ENCODE data around the gene MRPL41.

- no peak for TF ChIP-seq CTCF (conservative IDR thresholded peaks at IDR 0.05; ENCODE audit: low read depth, low read length)
- no peak for TF ChIP-seq EZH2 (IDR thresholded peaks at IDR 0.05; ENCODE audit: borderline replicate concordance, low read depth, low read length, poor library complexity, severe bottlenecking)
Observed at GRCh38 chr9:137516144-137516917, 35.3 kb upstream of the MRPL41 start.

Data from A673 (cell line).